ENCODE measurements around the gene PPIE. TPM values are rescaled to one million over a fixed set of nuclear protein-coding genes. Genes with fewer than 3 reads are reported as not detected.
A peak's percentile ranks its signal among the peaks of the same experiment; 100 is the strongest.

Gene PPIE
- total and polyA plus RNA-seq, 2 of the 13 experiments (the other 11 are each of a cell fraction or from before 2014, with no cell fraction given), result 15.3 to 26.3 TPM

DNA sequence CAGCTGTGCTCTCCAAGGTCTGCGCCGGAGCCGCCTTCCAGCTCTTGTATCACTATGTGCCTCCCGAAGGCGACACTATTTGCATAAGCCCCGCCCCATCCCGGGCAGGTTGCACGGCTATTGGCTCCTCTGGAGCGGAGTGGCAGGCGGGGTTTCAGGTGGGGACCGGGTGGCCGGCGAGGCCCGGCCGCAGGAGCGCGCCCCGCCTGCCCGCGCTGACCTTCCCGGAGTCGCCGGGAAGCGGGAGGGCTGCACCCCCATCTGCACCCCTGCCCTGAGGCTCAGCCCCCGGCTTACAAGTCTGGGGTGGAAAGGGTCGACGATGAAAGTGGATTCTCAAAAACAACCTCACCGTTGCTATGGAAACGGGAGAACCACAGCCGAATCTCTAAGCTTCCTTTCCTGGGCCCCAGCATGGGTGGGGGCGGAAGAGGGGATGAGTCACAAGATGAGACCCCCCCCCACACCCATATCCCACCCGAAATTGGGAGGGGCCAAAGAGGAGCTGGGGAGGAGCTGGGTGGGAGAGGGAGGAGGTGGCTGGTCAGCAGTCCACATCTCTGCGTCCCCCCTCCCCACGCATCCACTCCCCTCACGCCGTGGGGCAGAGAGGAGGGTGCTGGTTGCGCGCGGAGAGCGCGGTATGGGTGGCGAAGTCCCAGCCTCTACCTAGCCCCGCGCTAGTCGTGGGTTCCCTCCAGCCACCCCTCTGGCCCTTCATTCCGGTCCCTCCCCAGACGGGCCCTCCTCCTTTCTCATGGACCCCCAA, 47.1 kb upstream of the PPIE start, which contains the start of gene HPCAL4 (continued):
- TF ChIP-seq TAF1 (CRISPR knock-in tag; IDR thresholded peaks at IDR 0.05) (no peak), MED13 (CRISPR knock-in tag; IDR thresholded peaks at IDR 0.05) (no peak), MYNN (CRISPR knock-in tag; IDR thresholded peaks at IDR 0.05; ENCODE audit: low read depth) (no peak), ZNF282 (IDR thresholded peaks at IDR 0.05; ENCODE audit: partially characterized antibody) (no peak), RFX3 (CRISPR knock-in tag; IDR thresholded peaks at IDR 0.05) (0 out of 2 replicates have a peak, but pooled peaks have one; percentile 12), MTA1 (CRISPR knock-in tag; IDR thresholded peaks at IDR 0.05; ENCODE audit: borderline replicate concordance) (no peak), PAF1 (CRISPR knock-in tag; IDR thresholded peaks at IDR 0.05) (no peak), EEA1 (CRISPR knock-in tag; IDR thresholded peaks at IDR 0.05; ENCODE audit: borderline replicate concordance) (no peak), FOSL2 (CRISPR knock-in tag; IDR thresholded peaks at IDR 0.05) (no peak), NFYB (CRISPR knock-in tag; IDR thresholded peaks at IDR 0.05) (peak; percentile 78)
- TF ChIP-seq, protein P1, sequence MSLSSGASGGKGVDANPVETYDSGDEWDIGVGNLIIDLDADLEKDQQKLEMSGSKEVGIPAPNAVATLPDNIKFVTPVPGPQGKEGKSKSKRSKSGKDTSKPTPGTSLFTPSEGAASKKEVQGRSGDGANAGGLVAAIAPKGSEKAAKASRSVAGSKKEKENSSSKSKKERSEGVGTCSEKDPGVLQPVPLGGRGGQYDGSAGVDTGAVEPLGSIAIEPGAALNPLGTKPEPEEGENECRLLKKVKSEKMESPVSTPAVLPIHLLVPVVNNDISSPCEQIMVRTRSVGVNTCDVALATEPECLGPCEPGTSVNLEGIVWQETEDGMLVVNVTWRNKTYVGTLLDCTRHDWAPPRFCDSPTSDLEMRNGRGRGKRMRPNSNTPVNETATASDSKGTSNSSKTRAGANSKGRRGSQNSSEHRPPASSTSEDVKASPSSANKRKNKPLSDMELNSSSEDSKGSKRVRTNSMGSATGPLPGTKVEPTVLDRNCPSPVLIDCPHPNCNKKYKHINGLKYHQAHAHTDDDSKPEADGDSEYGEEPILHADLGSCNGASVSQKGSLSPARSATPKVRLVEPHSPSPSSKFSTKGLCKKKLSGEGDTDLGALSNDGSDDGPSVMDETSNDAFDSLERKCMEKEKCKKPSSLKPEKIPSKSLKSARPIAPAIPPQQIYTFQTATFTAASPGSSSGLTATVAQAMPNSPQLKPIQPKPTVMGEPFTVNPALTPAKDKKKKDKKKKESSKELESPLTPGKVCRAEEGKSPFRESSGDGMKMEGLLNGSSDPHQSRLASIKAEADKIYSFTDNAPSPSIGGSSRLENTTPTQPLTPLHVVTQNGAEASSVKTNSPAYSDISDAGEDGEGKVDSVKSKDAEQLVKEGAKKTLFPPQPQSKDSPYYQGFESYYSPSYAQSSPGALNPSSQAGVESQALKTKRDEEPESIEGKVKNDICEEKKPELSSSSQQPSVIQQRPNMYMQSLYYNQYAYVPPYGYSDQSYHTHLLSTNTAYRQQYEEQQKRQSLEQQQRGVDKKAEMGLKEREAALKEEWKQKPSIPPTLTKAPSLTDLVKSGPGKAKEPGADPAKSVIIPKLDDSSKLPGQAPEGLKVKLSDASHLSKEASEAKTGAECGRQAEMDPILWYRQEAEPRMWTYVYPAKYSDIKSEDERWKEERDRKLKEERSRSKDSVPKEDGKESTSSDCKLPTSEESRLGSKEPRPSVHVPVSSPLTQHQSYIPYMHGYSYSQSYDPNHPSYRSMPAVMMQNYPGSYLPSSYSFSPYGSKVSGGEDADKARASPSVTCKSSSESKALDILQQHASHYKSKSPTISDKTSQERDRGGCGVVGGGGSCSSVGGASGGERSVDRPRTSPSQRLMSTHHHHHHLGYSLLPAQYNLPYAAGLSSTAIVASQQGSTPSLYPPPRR (CRISPR knock-in tag; IDR thresholded peaks at IDR 0.05; ENCODE audit: borderline replicate concordance), result no peak
- TF ChIP-seq, protein P2, sequence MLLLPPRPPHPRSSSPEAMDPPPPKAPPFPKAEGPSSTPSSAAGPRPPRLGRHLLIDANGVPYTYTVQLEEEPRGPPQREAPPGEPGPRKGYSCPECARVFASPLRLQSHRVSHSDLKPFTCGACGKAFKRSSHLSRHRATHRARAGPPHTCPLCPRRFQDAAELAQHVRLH (CRISPR knock-in tag; IDR thresholded peaks at IDR 0.05; ENCODE audit: borderline replicate concordance, low read depth), result 0 out of 2 replicates have a peak, but pooled peaks have one; percentile 18
- TF ChIP-seq, protein P3, sequence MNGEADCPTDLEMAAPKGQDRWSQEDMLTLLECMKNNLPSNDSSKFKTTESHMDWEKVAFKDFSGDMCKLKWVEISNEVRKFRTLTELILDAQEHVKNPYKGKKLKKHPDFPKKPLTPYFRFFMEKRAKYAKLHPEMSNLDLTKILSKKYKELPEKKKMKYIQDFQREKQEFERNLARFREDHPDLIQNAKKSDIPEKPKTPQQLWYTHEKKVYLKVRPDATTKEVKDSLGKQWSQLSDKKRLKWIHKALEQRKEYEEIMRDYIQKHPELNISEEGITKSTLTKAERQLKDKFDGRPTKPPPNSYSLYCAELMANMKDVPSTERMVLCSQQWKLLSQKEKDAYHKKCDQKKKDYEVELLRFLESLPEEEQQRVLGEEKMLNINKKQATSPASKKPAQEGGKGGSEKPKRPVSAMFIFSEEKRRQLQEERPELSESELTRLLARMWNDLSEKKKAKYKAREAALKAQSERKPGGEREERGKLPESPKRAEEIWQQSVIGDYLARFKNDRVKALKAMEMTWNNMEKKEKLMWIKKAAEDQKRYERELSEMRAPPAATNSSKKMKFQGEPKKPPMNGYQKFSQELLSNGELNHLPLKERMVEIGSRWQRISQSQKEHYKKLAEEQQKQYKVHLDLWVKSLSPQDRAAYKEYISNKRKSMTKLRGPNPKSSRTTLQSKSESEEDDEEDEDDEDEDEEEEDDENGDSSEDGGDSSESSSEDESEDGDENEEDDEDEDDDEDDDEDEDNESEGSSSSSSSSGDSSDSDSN (CRISPR knock-in tag; IDR thresholded peaks at IDR 0.05), result peak; percentile 45; the same call in 1 of the 2 replicates
- TF ChIP-seq, protein P4, sequence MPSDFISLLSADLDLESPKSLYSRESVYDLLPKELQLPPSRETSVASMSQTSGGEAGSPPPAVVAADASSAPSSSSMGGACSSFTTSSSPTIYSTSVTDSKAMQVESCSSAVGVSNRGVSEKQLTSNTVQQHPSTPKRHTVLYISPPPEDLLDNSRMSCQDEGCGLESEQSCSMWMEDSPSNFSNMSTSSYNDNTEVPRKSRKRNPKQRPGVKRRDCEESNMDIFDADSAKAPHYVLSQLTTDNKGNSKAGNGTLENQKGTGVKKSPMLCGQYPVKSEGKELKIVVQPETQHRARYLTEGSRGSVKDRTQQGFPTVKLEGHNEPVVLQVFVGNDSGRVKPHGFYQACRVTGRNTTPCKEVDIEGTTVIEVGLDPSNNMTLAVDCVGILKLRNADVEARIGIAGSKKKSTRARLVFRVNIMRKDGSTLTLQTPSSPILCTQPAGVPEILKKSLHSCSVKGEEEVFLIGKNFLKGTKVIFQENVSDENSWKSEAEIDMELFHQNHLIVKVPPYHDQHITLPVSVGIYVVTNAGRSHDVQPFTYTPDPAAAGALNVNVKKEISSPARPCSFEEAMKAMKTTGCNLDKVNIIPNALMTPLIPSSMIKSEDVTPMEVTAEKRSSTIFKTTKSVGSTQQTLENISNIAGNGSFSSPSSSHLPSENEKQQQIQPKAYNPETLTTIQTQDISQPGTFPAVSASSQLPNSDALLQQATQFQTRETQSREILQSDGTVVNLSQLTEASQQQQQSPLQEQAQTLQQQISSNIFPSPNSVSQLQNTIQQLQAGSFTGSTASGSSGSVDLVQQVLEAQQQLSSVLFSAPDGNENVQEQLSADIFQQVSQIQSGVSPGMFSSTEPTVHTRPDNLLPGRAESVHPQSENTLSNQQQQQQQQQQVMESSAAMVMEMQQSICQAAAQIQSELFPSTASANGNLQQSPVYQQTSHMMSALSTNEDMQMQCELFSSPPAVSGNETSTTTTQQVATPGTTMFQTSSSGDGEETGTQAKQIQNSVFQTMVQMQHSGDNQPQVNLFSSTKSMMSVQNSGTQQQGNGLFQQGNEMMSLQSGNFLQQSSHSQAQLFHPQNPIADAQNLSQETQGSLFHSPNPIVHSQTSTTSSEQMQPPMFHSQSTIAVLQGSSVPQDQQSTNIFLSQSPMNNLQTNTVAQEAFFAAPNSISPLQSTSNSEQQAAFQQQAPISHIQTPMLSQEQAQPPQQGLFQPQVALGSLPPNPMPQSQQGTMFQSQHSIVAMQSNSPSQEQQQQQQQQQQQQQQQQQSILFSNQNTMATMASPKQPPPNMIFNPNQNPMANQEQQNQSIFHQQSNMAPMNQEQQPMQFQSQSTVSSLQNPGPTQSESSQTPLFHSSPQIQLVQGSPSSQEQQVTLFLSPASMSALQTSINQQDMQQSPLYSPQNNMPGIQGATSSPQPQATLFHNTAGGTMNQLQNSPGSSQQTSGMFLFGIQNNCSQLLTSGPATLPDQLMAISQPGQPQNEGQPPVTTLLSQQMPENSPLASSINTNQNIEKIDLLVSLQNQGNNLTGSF (CRISPR knock-in tag; IDR thresholded peaks at IDR 0.05), result no peak
